HG02840 (cell line): ENCODE data around the gene CALR3.
A peak's percentile ranks its signal among the peaks of the same experiment; 100 is the strongest.
"Not testable (repeated sequence)": the region's sequence is repeated elsewhere in the genome, so short reads cannot be mapped to it uniquely, and the experiment has no call there.

Source experiments
- ATAC-seq: cut with Tn5 transposase; IDR thresholded peaks from one replicate; pipeline ENCODE4 v1.9.1; 2021; ENCODE audit warnings: mild to moderate bottlenecking, moderate library complexity, moderate number of reproducible peaks; ENCODE audit not compliant: unreplicated experiment, low FRiP score

CALR3 gene

DNA sequence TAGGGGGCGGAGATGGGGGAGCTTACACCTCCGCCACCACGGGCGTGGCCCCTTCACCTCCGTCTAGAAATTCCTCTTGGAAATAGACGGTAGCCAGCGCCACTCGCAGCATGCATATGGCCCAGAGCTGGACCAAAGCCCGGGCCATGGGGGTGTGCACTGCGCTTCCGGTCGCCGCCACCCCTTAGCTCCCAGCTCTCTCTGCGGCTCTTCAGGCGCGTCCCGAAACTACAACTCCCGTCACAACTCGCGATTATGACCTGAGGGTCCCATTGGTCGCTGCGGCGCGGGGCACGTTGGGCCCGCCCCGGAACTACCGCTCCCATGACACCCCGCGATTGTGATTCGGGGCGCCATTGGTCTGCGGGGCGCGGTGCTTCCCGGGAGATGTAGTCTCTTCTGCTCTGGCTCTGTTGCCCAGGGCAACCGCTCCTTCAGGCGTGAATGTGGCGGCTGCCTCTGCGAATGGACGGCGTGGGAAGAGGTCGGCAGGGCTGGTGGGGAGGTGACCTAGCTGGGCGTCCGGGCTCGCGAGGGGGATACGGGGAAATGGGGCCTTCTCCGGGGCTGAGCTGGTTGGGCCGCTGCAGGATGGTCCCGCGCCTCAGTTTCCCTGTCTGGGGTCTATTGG, at the start of gene CALR3, which contains the start of gene C19orf44:
CALR3 (minus strand) TSS at position 186 of the 631 bp plus-strand sequence; CDS start at position 148, 38 bp downstream.
C19orf44 (plus strand) TSS at position 413 of the 631 bp plus-strand sequence. CDS start 4,399 bp downstream, outside the sequence.
- peak; percentile 97 for ATAC-seq

GRCh38 chr19:16544473-16545231, 48.7 kb upstream of the CALR3 start:
- ATAC-seq: no peak

DNA sequence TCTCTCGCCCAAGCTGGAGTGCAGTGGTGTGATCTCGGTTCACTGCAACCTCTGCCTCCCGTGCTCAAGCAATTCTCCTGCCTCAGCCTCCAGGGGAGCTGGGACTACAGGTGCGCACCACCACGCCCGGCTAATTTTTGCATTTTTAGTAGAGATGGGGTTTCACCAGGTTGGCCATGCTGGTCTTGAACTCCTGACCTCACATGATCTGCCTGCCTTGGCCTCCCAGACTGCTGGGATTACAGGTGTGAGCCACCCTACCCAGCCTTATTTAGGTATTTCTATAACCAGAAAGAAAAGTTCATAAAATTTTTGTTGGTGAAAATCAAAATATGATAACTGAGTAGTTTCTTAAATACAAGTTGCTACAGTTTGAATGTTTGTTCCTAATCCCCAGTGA, 47.8 kb upstream of the CALR3 start:
- ATAC-seq: not testable (repeated sequence)

DNA sequence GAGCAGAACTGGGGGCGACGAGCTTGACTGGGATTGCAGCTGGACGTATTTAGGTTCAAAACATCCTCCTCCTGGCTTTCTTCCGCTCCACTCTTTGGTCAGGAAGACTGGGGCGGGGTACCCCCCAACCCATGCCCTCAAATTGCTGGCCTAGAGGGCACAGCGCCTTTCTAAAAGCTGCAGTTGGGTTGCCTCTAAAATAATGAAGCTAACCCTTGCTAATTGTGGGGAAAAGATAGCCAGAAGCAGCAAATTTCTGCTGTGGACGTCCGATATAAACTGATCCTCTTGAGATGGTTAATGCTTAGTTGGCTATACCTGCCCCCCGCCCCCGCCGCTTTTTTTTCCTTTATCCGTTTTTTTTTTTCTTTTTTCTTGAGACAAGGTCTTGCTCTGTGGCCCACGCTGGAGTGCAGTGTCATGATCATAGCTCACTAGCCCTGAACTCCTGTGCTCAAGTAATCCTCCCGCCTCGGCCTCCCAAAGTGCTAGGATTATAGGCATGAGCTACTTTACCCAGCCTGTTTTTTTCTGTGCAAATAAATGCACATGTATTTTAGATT, 47.0 kb upstream of the CALR3 start:
- no peak for ATAC-seq

DNA sequence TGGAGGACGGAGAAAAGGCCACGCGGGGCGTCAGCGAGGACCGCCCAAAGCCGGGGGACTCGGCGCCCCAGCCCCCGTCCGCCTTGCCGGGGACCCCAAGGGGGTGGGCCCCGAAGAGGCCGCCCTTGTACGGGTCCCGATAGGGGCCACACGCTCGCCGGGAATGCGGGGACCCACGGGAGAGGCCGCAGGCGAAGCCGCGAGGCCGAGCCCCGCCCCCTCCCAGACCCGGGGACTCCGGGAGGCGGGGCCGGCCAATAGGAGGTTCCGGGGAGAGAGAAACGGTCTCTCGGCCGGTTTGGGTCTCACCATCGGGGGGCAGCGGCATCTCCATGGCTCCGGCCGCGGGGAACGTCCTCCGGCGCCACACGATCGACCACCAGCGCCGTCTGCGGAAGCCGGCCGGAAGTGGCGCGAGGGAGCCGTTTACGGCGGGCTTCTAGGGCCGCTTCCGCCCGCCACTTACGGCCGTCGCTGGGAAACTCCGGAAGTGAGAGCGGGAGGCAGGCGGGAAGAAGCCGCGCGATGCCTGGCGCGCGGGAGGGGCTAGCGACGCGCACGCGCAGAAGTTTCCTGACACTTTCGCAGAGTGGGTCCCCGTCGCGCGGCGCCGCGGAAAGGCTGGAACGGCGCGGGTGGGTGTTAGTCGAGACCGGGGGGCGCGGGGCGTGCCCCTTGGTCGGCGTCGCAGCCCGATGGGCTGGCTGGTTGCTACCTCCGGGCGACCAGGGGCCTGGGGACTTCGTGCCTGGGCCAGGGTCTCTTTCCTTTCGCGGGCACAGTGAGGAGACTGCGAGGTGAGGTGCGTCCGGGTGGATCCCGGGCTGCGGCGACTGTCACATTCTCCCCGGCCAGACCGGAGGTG, 46.3 kb upstream of the CALR3 start, which contains the start of gene CHERP:
CHERP (minus strand) TSS at position 393 of the 865 bp plus-strand sequence; CDS start at position 334, 59 bp downstream.
- peak; percentile 78 for ATAC-seq

DNA sequence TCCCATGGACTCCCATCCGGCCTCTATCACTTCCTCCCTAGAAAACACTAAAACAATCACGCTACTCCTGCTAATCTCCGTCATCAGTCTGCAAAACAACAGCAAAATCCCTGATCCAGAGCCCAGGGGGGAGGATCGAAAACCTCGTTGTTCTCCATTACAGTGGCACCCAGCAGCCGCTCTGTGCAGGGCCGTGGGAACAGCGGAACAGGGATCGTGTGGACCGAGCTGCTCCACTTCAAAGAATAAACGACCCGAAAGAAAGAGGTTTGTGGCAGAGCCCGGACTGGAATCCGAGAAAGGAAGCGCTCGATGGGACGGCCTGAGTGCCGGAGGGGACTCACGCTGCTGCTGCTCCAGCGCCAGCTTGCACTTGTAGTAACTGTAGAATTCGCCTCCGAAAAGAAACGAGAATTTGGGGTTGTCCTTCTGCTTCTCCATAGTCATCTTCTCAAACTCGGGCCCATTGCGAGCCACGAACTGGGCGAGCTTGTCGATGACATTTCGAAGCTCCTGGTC, 45.6 kb upstream of the CALR3 start:
- ATAC-seq: peak; percentile 3

DNA sequence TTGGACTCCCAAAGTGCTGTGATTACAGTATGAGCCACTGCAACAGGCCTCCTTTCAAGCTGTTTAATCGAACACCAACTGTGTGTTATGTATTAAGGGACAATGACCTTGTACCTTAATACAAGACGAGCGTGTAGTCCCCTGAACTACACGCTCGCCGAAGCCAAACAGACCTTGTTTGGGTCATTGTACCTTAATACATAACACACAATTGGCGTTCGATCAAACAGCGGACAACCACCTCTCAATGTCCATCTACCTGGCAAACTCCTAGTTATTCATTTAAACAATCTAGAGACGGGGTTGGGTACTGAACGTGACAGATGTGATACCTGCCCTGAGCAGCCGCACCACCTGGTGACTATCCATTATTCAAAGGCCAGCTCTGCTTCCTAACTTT, 45.0 kb upstream of the CALR3 start:
- ATAC-seq: no peak

GRCh38 chr19:16537111-16537510, 41.1 kb upstream of the CALR3 start:
- ATAC-seq: no peak

GRCh38 chr19:16536130-16536529, 40.2 kb upstream of the CALR3 start:
- ATAC-seq: no peak

DNA sequence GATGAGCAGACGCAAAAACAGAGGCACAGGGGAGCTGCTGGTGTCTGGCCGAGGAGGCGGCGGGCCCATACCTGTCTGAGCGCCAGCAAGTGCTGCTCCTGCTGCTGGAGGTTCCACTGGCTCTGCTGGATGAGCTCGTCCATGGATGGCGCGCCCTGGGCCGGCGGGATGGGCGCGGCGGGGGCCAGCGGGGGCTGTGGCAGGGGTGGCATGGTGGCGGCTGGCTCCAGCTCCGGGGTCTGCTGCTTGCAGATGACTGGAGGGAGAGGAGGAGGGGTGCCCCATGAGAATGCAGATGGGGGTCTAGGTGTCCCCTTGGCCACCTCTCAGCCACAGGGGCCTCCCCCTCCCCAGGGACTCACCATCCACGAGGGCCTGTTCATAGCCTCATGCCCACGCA, 39.4 kb upstream of the CALR3 start:
- no peak for ATAC-seq

GRCh38 chr19:16532440-16533234, 36.7 kb upstream of the CALR3 start:
- ATAC-seq: no peak

DNA sequence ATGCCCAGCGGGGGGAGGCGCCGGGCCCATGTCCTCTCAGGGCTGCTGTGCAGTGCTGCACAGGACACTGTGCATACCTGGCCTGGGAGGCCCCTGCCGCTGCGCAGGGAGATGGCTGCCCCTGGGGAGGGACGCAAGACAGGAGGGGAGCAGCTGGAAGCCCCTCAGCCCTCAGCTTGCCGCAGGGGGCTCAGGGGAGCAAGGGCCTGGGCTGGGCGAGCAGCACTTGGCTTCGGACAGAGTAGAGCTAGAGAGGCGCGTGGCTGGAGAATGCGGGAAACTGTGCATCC, 35.4 kb upstream of the CALR3 start:
- no peak for ATAC-seq

DNA sequence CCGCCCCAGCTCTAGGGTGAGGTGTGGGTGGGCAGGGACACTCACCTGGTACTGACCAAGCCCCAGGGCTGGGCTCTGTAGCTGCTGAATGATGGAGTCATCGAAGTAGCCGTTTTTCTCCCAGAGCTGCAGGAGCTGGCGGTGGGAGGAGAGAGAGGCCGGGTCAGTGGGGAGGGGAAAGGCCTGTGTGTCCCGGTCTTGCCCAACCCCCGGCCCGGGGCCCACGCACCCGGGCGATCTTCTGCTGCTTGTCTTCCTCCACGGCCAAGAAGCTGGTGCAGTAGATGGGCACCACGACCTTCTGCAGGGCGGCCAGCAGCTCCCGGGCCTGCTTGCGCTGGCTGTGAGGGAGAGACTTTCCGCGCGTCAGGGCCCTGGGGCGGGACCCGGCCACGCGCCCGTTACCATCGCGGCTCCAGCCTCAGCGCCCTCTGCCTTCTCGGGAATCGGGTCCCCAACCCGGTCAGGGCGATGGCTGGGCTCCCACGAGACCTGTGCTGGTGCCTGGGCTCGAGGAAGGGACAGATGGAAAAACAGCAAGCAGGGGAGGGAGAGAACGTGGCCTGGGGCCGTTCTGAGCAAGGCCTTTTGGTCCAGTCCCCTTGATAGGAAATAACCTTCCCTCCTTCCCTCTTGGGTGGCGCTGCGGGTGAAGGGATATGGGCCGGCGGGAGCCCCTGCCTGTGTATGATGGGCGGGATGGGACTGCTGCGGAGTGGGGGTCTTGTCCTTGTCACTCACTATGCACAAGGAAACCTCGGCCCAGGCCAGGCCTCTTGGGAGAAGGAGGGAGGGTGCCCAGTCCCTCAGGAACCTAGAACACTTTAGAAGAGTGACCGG, 34.8 kb upstream of the CALR3 start:
- no peak for ATAC-seq

DNA sequence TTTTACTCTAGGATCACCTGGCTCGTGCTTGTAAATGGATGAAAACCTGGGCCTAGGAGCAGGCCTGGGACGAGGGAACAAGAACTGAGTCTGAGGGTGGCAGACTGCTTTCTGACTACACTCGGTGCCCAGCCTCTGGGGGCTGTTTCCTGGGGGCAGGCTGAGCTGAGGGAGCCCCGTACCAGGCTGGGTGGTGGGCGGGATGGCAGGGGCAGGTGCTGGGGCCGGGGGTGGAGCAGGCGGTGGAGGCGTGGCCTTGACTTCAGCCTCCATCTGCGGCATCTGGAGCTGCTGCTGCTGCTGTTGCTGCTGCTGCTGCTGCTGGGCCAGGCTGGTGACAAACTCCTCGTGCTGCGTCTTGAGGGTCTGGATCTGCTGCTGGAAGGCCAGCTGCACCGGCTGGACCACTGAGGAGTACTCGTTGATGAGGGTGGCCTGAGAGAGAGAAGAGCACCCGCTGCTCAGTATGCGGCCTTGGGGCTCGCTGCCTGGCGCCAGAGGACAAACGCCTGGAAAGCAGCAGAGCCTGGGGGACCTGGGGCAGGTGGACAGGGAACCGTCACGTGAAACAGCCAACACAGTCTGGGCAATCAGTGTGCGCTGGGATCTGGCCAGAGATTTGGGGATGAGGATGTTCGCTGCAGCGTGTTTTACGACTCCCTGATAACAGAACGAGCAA, 33.6 kb upstream of the CALR3 start:
- no peak for ATAC-seq

- no peak for ATAC-seq
Observed at GRCh38 chr19:16527971-16528521, 32.1 kb upstream of the CALR3 start.

DNA sequence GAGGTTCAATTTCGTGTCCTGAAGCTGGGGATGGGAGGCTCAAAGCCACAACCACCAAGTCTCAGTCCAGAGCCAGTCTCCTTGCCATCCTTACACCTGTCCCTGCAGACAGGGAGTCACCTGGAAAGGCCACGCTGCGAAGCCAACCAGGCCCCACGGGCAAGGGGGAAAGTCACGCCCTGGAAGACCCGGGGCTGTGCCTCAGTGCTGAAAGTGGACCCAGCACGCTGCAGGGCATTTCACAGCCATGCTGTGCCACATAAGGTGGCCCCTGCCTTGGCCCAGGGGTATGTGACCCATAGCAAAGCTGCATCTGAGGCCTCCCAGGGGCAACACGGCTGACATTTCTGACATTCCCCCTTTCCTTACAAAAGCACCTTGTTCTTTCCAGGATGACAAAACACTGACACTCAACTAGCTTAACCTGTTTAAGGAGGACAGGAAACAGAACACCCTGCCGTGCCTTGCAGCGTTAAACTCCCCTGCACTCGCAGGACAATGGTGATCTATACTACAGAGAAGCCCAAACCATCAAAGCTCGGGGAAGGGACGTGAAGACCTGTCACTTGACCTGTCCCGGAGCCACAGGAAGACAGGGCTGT, 31.5 kb upstream of the CALR3 start:
- ATAC-seq: no peak

DNA sequence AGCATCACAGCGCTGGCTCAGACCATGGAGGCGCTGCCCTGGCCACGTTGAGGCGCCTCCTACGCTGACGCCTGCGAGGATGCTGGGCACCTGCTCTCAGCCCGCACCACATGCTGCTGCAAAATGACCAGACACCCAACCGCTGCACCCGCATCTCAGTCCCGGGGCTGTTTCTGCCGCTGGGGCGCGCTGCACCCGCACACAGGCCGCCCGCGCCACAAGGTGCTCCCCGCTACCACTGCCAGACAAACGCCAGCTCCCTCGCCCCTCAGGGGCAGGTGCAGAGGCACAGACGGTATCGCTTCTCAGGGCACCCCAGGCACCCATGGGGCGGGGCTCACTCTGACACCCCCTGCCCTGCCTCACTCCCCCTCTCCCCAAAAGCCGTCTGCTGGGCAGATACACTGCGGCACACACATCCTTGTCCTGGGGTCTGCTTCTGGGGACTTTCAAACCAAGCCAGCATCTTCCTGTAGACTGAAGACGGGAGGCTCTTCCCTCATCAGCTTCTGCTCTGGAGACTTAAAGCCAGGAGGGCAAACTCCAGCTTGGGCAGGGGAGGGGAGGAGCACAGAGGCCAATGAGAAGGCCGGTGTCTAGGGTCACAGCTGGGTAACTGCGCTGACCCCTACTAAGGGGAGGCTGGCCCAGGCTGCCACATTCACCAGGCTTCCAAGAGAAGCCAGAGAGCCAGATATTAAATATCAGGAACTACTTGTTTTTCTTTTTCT, 29.9 kb upstream of the CALR3 start:
- no peak for ATAC-seq
